Endothelial cell of umbilical vein (primary cell): ENCODE data around the gene SPECC1L.

Experiments used
- CTCF ChIP-seq, 2 donors: IDR thresholded peaks; 1 replicate in 1 of 2; 2 replicates in 1 of 2; pipeline ENCODE4 v1.5.1; 2011; ENCODE audit warnings: low read length in 2 of 2, mild to moderate bottlenecking in 2 of 2, moderate library complexity in 2 of 2, control low read depth in 1 of 2, inconsistent platforms in 1 of 2, low read depth in 1 of 2; ENCODE audit not compliant: insufficient read depth in 1 of 2; ENCODE audit errors: extremely low read depth in 1 of 2
- EZH2 ChIP-seq: IDR thresholded peaks from 2 replicates; pipeline ENCODE4 v1.6.1; 2012; ENCODE audit warnings: borderline replicate concordance, low read depth, mild to moderate bottlenecking, moderate library complexity, low read length, inconsistent platforms; ENCODE audit not compliant: severe bottlenecking
- FOS ChIP-seq: IDR thresholded peaks from 2 replicates; pipeline ENCODE4 v1.6.1; 2011; ENCODE audit warnings: mild to moderate bottlenecking, low read length, moderate library complexity, borderline replicate concordance; ENCODE audit not compliant: insufficient read depth
- JUN ChIP-seq: IDR thresholded peaks from 2 replicates; pipeline ENCODE4 v1.6.1; 2011; ENCODE audit warnings: borderline replicate concordance, low read depth; ENCODE audit not compliant: insufficient read length, insufficient read depth
- MAX ChIP-seq: IDR thresholded peaks from 2 replicates; pipeline ENCODE4 v1.6.1; 2011; ENCODE audit not compliant: insufficient read depth, insufficient read length
- MYC ChIP-seq: IDR thresholded peaks from one replicate; pipeline ENCODE4 v1.6.1; 2011; ENCODE audit warnings: mild to moderate bottlenecking, low read depth, low read length
- POLR2A ChIP-seq: IDR thresholded peaks from 2 replicates; pipeline ENCODE4 v1.6.1; 2012; ENCODE audit warnings: low read depth, mild to moderate bottlenecking, control low read depth, low read length
- POLR2AphosphoS5 ChIP-seq: IDR thresholded peaks from 2 replicates; pipeline ENCODE4 v1.6.1; 2012; ENCODE audit warnings: low read depth, mild to moderate bottlenecking, control low read depth, low read length, moderate library complexity; ENCODE audit not compliant: insufficient read depth

- TF ChIP-seq CTCF (IDR thresholded peaks at IDR 0.05; ENCODE audit: extremely low read depth in 1 of 2, insufficient read depth in 1 of 2, low read depth in 1 of 2, low read length in 2 of 2): no peak
- no peak for TF ChIP-seq POLR2A
- no peak for TF ChIP-seq EZH2
- no peak for TF ChIP-seq JUN
- TF ChIP-seq FOS: no peak
- TF ChIP-seq MAX: no peak
- no peak for TF ChIP-seq POLR2AphosphoS5
- no peak for TF ChIP-seq MYC
These were observed 32.0 kb downstream of the SPECC1L start for GRCh38 chr22:24302591-24302990.
